ENCODE measurements around the gene EEF1AKMT3.

EEF1AKMT3 gene

DNA sequence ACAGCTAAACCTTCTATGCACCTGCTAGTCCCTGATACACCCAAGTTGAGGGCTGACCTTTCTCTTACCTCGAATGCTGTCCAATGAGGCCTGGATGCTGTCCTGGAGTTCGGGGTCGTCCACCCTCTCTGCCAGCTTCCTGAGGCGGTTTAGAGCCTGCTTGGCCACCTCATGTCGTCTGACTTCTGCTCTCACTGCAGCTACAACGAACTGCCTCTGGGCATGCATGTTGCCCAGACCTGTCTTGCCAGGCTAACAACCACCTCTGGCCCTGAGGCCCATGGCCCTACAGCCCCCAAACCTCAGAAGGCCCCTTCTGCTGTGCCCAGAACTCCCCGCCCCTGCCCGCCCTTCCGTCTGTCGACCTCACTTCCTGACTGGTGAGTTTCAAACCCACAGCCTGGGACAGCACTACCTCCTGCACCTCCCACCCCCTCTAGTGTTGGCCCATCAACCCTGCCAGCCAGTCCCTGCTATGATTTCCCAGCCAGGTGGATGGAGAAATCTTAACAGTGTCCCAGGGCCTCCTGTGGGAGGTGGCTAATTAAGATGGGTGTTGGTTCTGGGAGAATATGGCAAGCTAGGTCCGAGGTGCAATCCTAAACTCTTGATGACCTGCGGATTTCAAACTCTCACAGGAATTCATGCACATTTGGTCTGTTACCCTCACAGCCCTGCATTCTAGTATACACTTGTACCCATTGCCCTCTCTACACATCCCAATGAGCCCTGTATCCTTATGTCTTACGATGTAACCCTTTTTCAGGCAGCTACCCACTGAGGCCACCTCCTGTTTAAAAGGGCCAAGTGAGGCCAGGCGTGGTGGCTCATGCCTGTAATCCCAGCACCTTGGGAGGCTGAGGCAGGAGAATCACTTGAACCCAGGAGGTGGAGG is 30.3 kb upstream of the EEF1AKMT3 start:
- peaks cover 22% of the 10 kb centered on the region for H3K4me1 ChIP-seq (ENCODE audit: control insufficient read depth, insufficient read depth, low read length)
- H3K36me3 ChIP-seq (ENCODE audit: control insufficient read depth in 2 of 2, insufficient read depth in 2 of 2, low read length in 2 of 2): no peaks in the 10 kb centered on the region
- peaks cover 30 to 32% of the 10 kb centered on the region in 2 donors for H3K27me3 ChIP-seq (ENCODE audit: control insufficient read depth in 1 of 2, insufficient read depth in 2 of 2, low read length in 2 of 2)
- H3K27ac ChIP-seq (ENCODE audit: low read length): no peak overlapping the region
- no peaks in the 10 kb centered on the region for H3K9me3 ChIP-seq (ENCODE audit: control insufficient read depth in 2 of 2, low read length in 2 of 2)
- no peak overlapping the region for H3K4me3 ChIP-seq (ENCODE audit: low read length in 2 of 2)
- no peak overlapping the region for H3K9ac ChIP-seq (ENCODE audit: low read length in 2 of 2)

DNA sequence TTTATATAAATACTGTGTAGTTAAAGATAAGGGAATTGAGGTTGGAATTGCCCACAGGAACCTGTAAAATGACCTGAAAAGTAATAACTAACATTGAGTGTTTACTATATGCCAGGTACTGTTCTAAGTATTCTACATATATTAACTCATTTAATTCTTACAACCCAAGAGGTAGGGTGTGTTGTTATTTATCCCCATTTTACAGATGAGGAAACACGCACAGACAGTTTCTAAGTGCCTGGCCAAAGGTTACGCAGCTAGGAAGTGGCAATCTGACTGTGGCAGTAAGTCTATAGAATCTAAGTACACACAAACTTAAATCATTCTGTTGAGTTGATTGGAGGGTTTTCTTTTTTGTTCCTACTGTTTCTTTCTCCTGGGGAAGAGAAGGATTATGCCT is 28.6 kb upstream of the EEF1AKMT3 start:
- H3K9ac ChIP-seq (ENCODE audit: low read length in 2 of 2): no peak overlapping the region
- no peaks in the 10 kb centered on the region for H3K9me3 ChIP-seq (ENCODE audit: control insufficient read depth in 2 of 2, low read length in 2 of 2)
- peaks cover 17 to 28% of the 10 kb centered on the region in 2 donors for H3K27me3 ChIP-seq (ENCODE audit: control insufficient read depth in 1 of 2, insufficient read depth in 2 of 2, low read length in 2 of 2)
- H3K4me3 ChIP-seq (ENCODE audit: low read length in 2 of 2): peak overlapping the region; percentile 87 to 98
- peaks cover 3 to 8% of the 10 kb centered on the region in 2 donors for H3K36me3 ChIP-seq (ENCODE audit: control insufficient read depth in 2 of 2, insufficient read depth in 2 of 2, low read length in 2 of 2)
- no peak overlapping the region for H3K27ac ChIP-seq (ENCODE audit: low read length)
- peaks cover 12% of the 10 kb centered on the region for H3K4me1 ChIP-seq (ENCODE audit: control insufficient read depth, insufficient read depth, low read length)

DNA sequence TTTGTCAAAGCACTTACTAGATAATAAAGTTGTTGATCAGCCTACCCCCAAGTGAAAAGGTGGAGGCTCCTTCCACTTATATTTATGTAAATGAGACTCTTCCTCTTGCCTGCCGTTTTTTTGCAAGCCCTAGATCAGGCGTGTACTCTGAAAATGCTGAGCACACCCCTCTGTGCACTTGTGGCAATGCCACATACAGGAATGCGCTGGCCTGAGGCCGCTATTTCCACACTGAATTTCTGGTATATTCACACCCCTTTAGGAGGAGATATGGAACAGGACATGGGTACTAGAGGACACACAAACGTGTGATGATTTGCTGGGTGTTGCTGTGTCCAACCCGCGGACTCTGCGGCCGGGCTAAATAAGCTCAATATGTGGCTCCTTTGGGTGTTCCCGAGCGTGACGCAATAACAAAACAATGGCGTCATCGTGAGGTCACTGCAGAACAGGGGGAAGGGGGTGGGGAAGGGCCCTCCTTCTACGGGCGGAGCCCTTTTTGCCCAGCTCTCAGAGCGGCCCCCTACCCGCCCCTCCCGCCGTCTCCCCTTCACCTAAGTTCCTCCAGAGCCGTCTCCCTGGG is 28.1 kb upstream of the EEF1AKMT3 start:
- no peaks in the 10 kb centered on the region for H3K9me3 ChIP-seq (ENCODE audit: control insufficient read depth in 2 of 2, low read length in 2 of 2)
- H3K4me3 ChIP-seq (ENCODE audit: low read length in 2 of 2): peak overlapping the region; percentile 87 to 98
- H3K36me3 ChIP-seq (ENCODE audit: control insufficient read depth in 2 of 2, insufficient read depth in 2 of 2, low read length in 2 of 2): peaks cover 4 to 11% of the 10 kb centered on the region in 2 donors
- peaks cover 9% of the 10 kb centered on the region for H3K4me1 ChIP-seq (ENCODE audit: control insufficient read depth, insufficient read depth, low read length)
- H3K9ac ChIP-seq (ENCODE audit: low read length in 2 of 2): peak overlapping the region; percentile 98 to 100
- peaks cover 13 to 23% of the 10 kb centered on the region in 2 donors for H3K27me3 ChIP-seq (ENCODE audit: control insufficient read depth in 1 of 2, insufficient read depth in 2 of 2, low read length in 2 of 2)
- H3K27ac ChIP-seq (ENCODE audit: low read length): peak overlapping the region; percentile 98

GRCh38 chr12:57744777-57745484 is 27.5 kb upstream of the EEF1AKMT3 start, which contains the start of gene TSPAN31:
TSS of gene TSPAN31 (plus strand) at chr12:57745039. CDS start at chr12:57745155, 116 bp downstream.
- Histone ChIP-seq H3K36me3 (ENCODE audit: control insufficient read depth in 2 of 2, insufficient read depth in 2 of 2, low read length in 2 of 2) (peaks cover 5 to 11% of the 10 kb centered on the region in 2 donors), H3K27ac (ENCODE audit: low read length) (peak within 1 kb of the TSS; percentile 98), H3K27me3 (ENCODE audit: control insufficient read depth in 1 of 2, insufficient read depth in 2 of 2, low read length in 2 of 2) (peaks cover 8 to 17% of the 10 kb centered on the region in 2 donors), H3K9me3 (ENCODE audit: control insufficient read depth in 2 of 2, low read length in 2 of 2) (no peaks in the 10 kb centered on the region), H3K4me3 (ENCODE audit: low read length in 2 of 2) (peak within 1 kb of the TSS; percentile 87 to 98), H3K9ac (ENCODE audit: low read length in 2 of 2) (peak within 1 kb of the TSS; percentile 98 to 100), H3K4me1 (ENCODE audit: control insufficient read depth, insufficient read depth, low read length) (peaks cover 9% of the 10 kb centered on the region)

GRCh38 chr12:57745485-57745881 is 26.9 kb upstream of the EEF1AKMT3 start:
- no peaks in the 10 kb centered on the region for H3K9me3 ChIP-seq (ENCODE audit: control insufficient read depth in 2 of 2, low read length in 2 of 2)
- H3K4me3 ChIP-seq (ENCODE audit: low read length in 2 of 2): peak overlapping the region; percentile 87 to 98
- H3K27me3 ChIP-seq (ENCODE audit: control insufficient read depth in 1 of 2, insufficient read depth in 2 of 2, low read length in 2 of 2): peaks cover 3 to 13% of the 10 kb centered on the region in 2 donors
- H3K4me1 ChIP-seq (ENCODE audit: control insufficient read depth, insufficient read depth, low read length): peaks cover 9% of the 10 kb centered on the region
- H3K36me3 ChIP-seq (ENCODE audit: control insufficient read depth in 2 of 2, insufficient read depth in 2 of 2, low read length in 2 of 2): peaks cover 9 to 13% of the 10 kb centered on the region in 2 donors
- H3K9ac ChIP-seq (ENCODE audit: low read length in 2 of 2): peak overlapping the region; percentile 98 to 100
- peak overlapping the region; percentile 98 for H3K27ac ChIP-seq (ENCODE audit: low read length)

DNA sequence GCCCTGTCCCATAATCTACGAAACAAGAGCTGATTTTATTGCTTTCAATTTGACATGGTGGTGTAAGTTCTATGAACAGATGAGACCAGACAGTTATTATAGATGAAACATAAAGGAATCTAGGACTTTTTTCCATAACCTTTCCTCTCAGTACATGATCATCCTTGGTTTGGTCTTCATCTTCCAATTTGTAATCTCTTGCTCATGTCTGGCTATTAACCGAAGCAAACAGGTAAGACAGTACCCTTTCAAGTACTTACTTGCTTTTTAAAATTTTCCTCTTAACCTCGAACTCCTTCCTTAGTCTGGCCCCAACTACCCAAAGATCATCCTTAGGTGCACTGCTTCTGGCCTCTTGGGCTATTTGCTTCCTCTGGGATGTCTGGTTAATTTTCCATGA is 26.4 kb upstream of the EEF1AKMT3 start:
- H3K27me3 ChIP-seq (ENCODE audit: control insufficient read depth in 1 of 2, insufficient read depth in 2 of 2, low read length in 2 of 2): peaks cover 3 to 8% of the 10 kb centered on the region in 2 donors
- H3K4me1 ChIP-seq (ENCODE audit: control insufficient read depth, insufficient read depth, low read length): peaks cover 14% of the 10 kb centered on the region
- no peaks in the 10 kb centered on the region for H3K9me3 ChIP-seq (ENCODE audit: control insufficient read depth in 2 of 2, low read length in 2 of 2)
- H3K27ac ChIP-seq (ENCODE audit: low read length): peak overlapping the region; percentile 98
- H3K36me3 ChIP-seq (ENCODE audit: control insufficient read depth in 2 of 2, insufficient read depth in 2 of 2, low read length in 2 of 2): peaks cover 15% of the 10 kb centered on the region in 2 donors
- H3K4me3 ChIP-seq (ENCODE audit: low read length in 2 of 2): peak overlapping the region; percentile 87 to 98
- H3K9ac ChIP-seq (ENCODE audit: low read length in 2 of 2): peak overlapping the region in 1 of 2 donors; percentile 98

- Histone ChIP-seq H3K4me1 (ENCODE audit: control insufficient read depth, insufficient read depth, low read length) (peaks cover 26% of the 10 kb centered on the region), H3K9me3 (ENCODE audit: control insufficient read depth in 2 of 2, low read length in 2 of 2) (no peaks in the 10 kb centered on the region), H3K36me3 (ENCODE audit: control insufficient read depth in 2 of 2, insufficient read depth in 2 of 2, low read length in 2 of 2) (peaks cover 15% of the 10 kb centered on the region in 2 donors), H3K27ac (ENCODE audit: low read length) (no peak overlapping the region), H3K9ac (ENCODE audit: low read length in 2 of 2) (no peak overlapping the region), H3K27me3 (ENCODE audit: control insufficient read depth in 1 of 2, insufficient read depth in 2 of 2, low read length in 2 of 2) (no peaks in the 10 kb centered on the region), H3K4me3 (ENCODE audit: low read length in 2 of 2) (no peak overlapping the region)
These were observed 23.4 kb upstream of the EEF1AKMT3 start for GRCh38 chr12:57749061-57749460.

- H3K27ac ChIP-seq (ENCODE audit: low read length): peak overlapping the region; percentile 80
- H3K27me3 ChIP-seq (ENCODE audit: control insufficient read depth in 1 of 2, insufficient read depth in 2 of 2, low read length in 2 of 2): no peaks in the 10 kb centered on the region
- H3K4me3 ChIP-seq (ENCODE audit: low read length in 2 of 2): peak overlapping the region; percentile 73 to 87
- no peaks in the 10 kb centered on the region for H3K9me3 ChIP-seq (ENCODE audit: control insufficient read depth in 2 of 2, low read length in 2 of 2)
- peaks cover 27% of the 10 kb centered on the region for H3K4me1 ChIP-seq (ENCODE audit: control insufficient read depth, insufficient read depth, low read length)
- H3K36me3 ChIP-seq (ENCODE audit: control insufficient read depth in 2 of 2, insufficient read depth in 2 of 2, low read length in 2 of 2): peaks cover 15% of the 10 kb centered on the region in 2 donors
- peak overlapping the region; percentile 88 to 92 for H3K9ac ChIP-seq (ENCODE audit: low read length in 2 of 2)
These were observed 21.6 kb upstream of the EEF1AKMT3 start for GRCh38 chr12:57750561-57751431.

DNA sequence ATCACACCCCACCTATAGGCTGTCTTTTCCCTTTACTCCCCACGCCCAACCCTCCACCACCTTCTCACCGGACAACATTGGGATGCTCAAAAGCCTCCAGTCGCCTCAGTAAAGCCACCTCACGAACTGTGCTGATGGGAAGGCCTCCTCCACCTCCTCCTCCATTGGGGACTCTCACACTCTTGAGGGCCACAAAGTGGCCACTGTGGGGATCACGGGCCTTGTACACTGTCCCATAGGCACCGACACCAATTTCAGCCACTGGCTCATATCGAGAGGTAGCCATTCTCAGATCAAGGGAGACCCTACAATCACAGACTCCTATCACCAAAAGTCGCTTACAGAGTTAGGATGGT is 21.0 kb upstream of the EEF1AKMT3 start:
- H3K27me3 ChIP-seq (ENCODE audit: control insufficient read depth in 1 of 2, insufficient read depth in 2 of 2, low read length in 2 of 2): no peaks in the 10 kb centered on the region
- H3K27ac ChIP-seq (ENCODE audit: low read length): peak overlapping the region; percentile 80
- peak overlapping the region; percentile 88 to 92 for H3K9ac ChIP-seq (ENCODE audit: low read length in 2 of 2)
- peak overlapping the region; percentile 73 to 87 for H3K4me3 ChIP-seq (ENCODE audit: low read length in 2 of 2)
- peaks cover 15% of the 10 kb centered on the region in 2 donors for H3K36me3 ChIP-seq (ENCODE audit: control insufficient read depth in 2 of 2, insufficient read depth in 2 of 2, low read length in 2 of 2)
- H3K4me1 ChIP-seq (ENCODE audit: control insufficient read depth, insufficient read depth, low read length): peaks cover 29% of the 10 kb centered on the region
- no peaks in the 10 kb centered on the region for H3K9me3 ChIP-seq (ENCODE audit: control insufficient read depth in 2 of 2, low read length in 2 of 2)

All from stomach smooth muscle (tissue), 2 donors.